B cell (primary cell): ENCODE measurements around the gene HOXA4.

Experiments
- CTCF ChIP-seq: fragments of 200-600 bp; IDR thresholded peaks from one replicate; pipeline ENCODE4 v1.8.0; 2022; ENCODE audit warnings: antibody characterized with exemption, mild to moderate bottlenecking
- EZH2 ChIP-seq: IDR thresholded peaks from 2 replicates; pipeline ENCODE4 v1.6.1; 2012; ENCODE audit warnings: borderline replicate concordance, low read depth, mild to moderate bottlenecking, moderate library complexity, low read length; ENCODE audit not compliant: insufficient read depth, poor library complexity, severe bottlenecking

DNA sequence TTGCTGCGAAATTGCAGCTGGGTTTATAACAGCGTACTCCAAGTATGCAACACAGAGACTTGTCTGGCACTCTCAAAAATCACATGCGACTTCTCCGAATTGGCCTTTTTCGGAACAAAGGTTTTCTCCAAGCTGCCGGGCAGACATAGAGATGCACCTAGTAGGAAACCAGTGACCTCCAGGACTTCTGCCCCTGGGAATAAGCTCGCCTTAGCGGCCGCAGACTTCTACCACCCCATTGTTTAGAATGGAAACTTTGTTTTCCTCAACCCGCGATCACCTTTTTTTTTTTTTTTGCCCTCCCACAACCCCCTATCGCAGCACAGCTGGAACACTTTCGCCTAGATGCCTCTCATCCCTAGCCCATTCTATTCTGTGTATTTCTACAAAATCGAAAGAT lies 48.5 kb upstream of the HOXA4 start:
- no peak for TF ChIP-seq EZH2
- TF ChIP-seq CTCF: no peak
